GM21723 (cell line): ENCODE measurements around the gene TACC2.
"Not testable (repeated sequence)": the region's sequence is repeated elsewhere in the genome, so short reads cannot be mapped to it uniquely, and the experiment has no call there.

Experiments
- ATAC-seq: cut with Tn5 transposase; IDR thresholded peaks from one replicate; pipeline ENCODE4 v1.9.1; 2021; ENCODE audit warnings: mild to moderate bottlenecking, moderate library complexity; ENCODE audit not compliant: unreplicated experiment

The TACC2 gene, protein sequence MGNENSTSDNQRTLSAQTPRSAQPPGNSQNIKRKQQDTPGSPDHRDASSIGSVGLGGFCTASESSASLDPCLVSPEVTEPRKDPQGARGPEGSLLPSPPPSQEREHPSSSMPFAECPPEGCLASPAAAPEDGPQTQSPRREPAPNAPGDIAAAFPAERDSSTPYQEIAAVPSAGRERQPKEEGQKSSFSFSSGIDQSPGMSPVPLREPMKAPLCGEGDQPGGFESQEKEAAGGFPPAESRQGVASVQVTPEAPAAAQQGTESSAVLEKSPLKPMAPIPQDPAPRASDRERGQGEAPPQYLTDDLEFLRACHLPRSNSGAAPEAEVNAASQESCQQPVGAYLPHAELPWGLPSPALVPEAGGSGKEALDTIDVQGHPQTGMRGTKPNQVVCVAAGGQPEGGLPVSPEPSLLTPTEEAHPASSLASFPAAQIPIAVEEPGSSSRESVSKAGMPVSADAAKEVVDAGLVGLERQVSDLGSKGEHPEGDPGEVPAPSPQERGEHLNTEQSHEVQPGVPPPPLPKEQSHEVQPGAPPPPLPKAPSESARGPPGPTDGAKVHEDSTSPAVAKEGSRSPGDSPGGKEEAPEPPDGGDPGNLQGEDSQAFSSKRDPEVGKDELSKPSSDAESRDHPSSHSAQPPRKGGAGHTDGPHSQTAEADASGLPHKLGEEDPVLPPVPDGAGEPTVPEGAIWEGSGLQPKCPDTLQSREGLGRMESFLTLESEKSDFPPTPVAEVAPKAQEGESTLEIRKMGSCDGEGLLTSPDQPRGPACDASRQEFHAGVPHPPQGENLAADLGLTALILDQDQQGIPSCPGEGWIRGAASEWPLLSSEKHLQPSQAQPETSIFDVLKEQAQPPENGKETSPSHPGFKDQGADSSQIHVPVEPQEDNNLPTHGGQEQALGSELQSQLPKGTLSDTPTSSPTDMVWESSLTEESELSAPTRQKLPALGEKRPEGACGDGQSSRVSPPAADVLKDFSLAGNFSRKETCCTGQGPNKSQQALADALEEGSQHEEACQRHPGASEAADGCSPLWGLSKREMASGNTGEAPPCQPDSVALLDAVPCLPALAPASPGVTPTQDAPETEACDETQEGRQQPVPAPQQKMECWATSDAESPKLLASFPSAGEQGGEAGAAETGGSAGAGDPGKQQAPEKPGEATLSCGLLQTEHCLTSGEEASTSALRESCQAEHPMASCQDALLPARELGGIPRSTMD (N-terminal part only)

GRCh38 chr10:121988361-121989324, at the start of gene TACC2:
TSS of gene TACC2 (plus strand) at chr10:121989163. CDS start at chr10:122021982, 32,819 bp downstream.
- no peak for ATAC-seq

- no peak for ATAC-seq
Measured at GRCh38 chr10:121941532-121941931, 47.4 kb upstream of the TACC2 start.

- ATAC-seq: no peak
Measured at GRCh38 chr10:121942749-121943416, 46.1 kb upstream of the TACC2 start.

- no peak for ATAC-seq
Measured at GRCh38 chr10:121947343-121948330, 41.3 kb upstream of the TACC2 start.

DNA sequence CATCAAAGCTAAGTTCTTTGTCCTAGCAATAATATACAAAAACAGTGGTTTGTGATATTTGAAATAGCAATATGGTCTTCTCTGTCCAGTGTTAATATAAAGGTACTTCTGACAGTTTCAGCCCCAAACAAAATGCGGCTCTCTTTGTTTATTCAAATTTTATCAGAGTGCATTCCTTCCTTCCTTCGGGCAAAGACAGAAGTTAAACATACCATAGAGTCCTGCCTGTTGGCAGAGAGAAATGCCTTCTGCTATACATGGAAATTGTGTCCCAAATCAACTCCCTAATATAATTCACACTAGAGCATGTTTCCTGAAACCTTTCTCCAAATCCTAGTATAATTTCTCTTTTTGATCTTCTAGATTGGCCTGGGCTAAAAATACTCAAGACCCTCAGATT, 39.9 kb upstream of the TACC2 start:
- no peak for ATAC-seq

- ATAC-seq: no peak
Measured at GRCh38 chr10:121949451-121949850, 39.5 kb upstream of the TACC2 start.

GRCh38 chr10:121952226-121952625, 36.7 kb upstream of the TACC2 start:
- ATAC-seq: no peak

- no peak for ATAC-seq
Measured at GRCh38 chr10:121956111-121957061, 32.6 kb upstream of the TACC2 start.

GRCh38 chr10:121959671-121960070, 29.3 kb upstream of the TACC2 start:
- no peak for ATAC-seq

- ATAC-seq: no peak
Measured at GRCh38 chr10:121961456-121961855, 27.5 kb upstream of the TACC2 start.

GRCh38 chr10:121965996-121966395, 23.0 kb upstream of the TACC2 start:
- no peak for ATAC-seq

- not testable (repeated sequence) for ATAC-seq
Measured at GRCh38 chr10:121969086-121969485, 19.9 kb upstream of the TACC2 start.

DNA sequence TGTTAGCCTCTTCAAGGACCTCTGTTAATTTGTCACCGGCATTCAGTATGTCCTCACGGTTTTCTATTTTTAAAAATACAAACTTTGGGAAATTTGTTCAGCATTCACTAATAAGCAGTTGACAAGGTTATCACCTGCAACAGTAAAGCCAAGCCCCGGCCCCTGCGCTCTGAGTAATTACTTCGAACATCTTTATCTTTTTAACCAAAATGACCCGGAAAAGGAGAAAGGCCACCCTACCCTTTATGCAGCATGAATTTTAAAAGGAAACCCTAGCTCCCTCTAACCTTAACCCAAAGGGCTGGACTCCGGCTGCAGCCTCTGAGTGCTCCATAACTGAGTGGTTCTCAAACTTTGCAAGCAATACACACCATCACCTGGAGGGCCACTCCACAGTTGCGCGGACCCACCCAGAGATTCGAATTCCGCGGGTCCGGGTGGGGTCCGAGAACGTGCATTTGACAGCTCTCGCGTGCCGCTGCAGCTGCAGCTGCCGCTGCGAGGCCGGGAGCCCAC, 14.9 kb upstream of the TACC2 start:
- ATAC-seq: peak; percentile 22

DNA sequence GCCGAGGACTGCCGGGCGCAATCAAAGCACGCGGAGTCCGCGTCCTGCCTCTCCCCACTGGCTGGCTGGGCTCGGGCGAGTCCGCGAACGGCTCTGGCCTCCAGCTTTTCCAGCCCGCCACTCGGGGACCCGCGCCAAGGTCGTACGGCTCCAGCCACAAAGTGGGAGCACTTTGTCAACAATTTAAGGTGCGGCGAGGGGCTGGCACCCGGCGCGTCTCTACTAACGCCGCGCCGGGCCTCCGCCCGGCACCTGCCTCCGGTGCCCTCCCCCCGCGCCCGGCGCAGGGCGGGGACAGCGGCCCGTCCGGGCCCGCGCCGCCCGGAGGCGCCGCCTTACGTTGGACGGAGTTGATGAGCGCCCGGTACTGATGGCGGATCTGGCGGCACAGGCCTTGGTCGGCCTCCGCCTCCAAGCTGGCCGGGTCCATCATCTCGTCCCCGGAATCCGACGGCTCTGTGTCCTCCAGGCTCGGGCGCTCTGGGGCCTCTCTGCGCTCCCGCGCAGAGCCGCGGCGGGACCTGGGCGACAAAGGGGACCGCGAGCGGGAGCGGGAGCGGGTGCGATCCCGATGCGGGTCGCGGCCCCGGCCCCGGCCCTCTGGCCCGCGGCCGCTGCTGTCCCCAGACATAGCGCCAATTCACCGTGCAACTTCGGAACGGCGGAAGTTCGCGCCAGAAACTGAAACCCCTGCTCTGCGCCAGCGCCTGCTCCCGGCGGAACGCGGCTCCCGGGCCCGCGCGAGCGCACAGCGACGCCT, 14.2 kb upstream of the TACC2 start, which contains the start of gene NSMCE4A:
Gene NSMCE4A (minus strand): TSS at position 683 of the 760 bp plus-strand sequence. CDS start 52 bp downstream, at position 631.
- ATAC-seq: peak; percentile 86

- peak; percentile 10 for ATAC-seq
Measured at GRCh38 chr10:121975295-121976086, 13.5 kb upstream of the TACC2 start.
